Right lobe of liver (tissue), 4 donors: ENCODE data around the gene BEGAIN.

Experiments
- POLR2A ChIP-seq: fragments of 450-650 bp; IDR thresholded peaks from one replicate; pipeline ENCODE4 v1.6.1; 2017; ENCODE audit warnings: antibody characterized with exemption, mild to moderate bottlenecking
- TF ChIP-seq, protein P1 (sequence below), 4 donors: fragments of 200-600 bp in 3 of 4; fragments of 450-650 bp in 1 of 4; IDR thresholded peaks; one replicate each; pipeline versions ENCODE4 v1.5.1 to v1.8.0; 2016 to 2022; ENCODE audit warnings: antibody characterized with exemption in 4 of 4, mild to moderate bottlenecking in 2 of 4
- donor health status: DM: no; HTN: no; CAD: no.
- donor health status: DM: no; HTN: no; CAD: no.
- donor health status: DM: no; HTN: yes; CAD: no.

DNA sequence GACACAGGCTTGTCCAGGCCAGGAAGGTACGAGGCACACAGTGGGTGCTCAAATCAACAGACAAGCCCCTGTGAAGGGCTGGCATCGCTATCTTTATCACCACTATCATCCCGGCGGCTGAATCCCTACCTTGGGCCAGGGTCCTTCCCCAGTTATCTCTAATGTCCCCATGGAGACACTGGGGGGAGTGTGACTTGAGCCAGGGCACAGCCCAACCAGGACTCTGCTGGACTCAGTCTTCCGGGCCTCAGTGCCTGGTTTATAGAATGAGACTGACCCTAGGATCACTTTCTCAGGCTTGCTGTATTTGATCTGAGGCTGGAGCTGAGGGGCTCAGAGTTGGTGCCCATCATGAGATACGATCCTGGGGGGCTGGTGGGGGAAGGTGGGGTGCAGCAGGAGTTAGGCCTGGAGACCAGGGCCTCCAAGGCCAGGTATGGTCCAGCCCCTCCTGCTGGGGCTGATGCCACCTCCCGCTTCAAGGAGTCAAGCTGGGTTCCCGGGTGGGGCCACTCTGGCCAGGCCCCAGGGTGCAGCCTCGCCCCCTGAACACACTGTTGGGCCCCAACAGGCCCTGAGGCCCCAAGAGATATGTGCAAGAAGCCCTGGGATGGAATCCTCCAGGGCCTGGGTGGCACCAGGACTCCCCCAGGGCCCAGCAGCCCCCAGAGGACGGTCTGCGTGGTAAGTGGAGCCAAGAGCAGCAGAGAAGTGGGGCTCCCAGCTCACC lies 11.8 kb downstream of the BEGAIN start:
- no peak for TF ChIP-seq POLR2A
- TF ChIP-seq, protein P1, sequence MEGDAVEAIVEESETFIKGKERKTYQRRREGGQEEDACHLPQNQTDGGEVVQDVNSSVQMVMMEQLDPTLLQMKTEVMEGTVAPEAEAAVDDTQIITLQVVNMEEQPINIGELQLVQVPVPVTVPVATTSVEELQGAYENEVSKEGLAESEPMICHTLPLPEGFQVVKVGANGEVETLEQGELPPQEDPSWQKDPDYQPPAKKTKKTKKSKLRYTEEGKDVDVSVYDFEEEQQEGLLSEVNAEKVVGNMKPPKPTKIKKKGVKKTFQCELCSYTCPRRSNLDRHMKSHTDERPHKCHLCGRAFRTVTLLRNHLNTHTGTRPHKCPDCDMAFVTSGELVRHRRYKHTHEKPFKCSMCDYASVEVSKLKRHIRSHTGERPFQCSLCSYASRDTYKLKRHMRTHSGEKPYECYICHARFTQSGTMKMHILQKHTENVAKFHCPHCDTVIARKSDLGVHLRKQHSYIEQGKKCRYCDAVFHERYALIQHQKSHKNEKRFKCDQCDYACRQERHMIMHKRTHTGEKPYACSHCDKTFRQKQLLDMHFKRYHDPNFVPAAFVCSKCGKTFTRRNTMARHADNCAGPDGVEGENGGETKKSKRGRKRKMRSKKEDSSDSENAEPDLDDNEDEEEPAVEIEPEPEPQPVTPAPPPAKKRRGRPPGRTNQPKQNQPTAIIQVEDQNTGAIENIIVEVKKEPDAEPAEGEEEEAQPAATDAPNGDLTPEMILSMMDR (IDR thresholded peaks at IDR 0.05) = no peak
